Cardiac muscle cell (in vitro differentiated cells and primary cell): ENCODE results near the gene EPHB2. TPM values are rescaled to one million over a fixed set of nuclear protein-coding genes. Genes with fewer than 3 reads are reported as not detected.

Source experiments
- DNase-seq, 2 donors: peaks; one replicate each; pipeline versions ENCODE4 v3.0.0 to v3.0.0-alpha.2; 2010 to 2017; ENCODE audit warnings: low read depth in 1 of 2, low spot score in 1 of 2
- H3K27ac ChIP-seq: fragments of 200-600 bp; sonication (generic); 2 replicates; pipeline ENCODE4 v1.5.1; 2016
- H3K27me3 ChIP-seq: fragments of 200-600 bp; sonication (generic); 2 replicates; pipeline ENCODE4 v1.6.0; 2016; ENCODE audit warnings: control low read depth
- H3K36me3 ChIP-seq: fragments of 200-600 bp; sonication (generic); 2 replicates; pipeline ENCODE4 v1.5.1; 2016; ENCODE audit warnings: control low read depth
- H3K4me1 ChIP-seq: fragments of 200-600 bp; sonication (generic); 2 replicates; pipeline ENCODE4 v1.8.1; 2017; ENCODE audit warnings: low read depth, mild to moderate bottlenecking, mixed run types
- H3K4me3 ChIP-seq: fragments of 200-600 bp; sonication (generic); 2 replicates; pipeline ENCODE4 v1.5.1; 2016; ENCODE audit warnings: mild to moderate bottlenecking
- H3K9me3 ChIP-seq: fragments of 200-600 bp; sonication (generic); 2 replicates; pipeline ENCODE4 v1.5.1; 2017; ENCODE audit warnings: low read depth, mild to moderate bottlenecking, control low read depth
- CTCF ChIP-seq: IDR thresholded peaks from 2 replicates; pipeline ENCODE4 v1.5.1; 2012; ENCODE audit warnings: low read depth, mild to moderate bottlenecking, low read length
- polyA plus RNA-seq: library from polyadenylated mRNA; unstranded; fragments of >200 nt; fragmentation: Nextera tagmentation; extraction: Ambion mirVana; gene quantifications from 2 replicates; pipeline ENCODE4 v1.2.1, GENCODE V29; 2016
- total RNA-seq: library from RNA; depleted of rRNA; stranded (reverse); fragments of >200 nt; gene quantifications from 2 replicates; pipeline ENCODE4 v1.2.3, GENCODE V29; 2016

The EPHB2 gene
- total and polyA plus RNA-seq, 2 experiments from 2014 or later: 38.8 to 96.3 TPM

DNA sequence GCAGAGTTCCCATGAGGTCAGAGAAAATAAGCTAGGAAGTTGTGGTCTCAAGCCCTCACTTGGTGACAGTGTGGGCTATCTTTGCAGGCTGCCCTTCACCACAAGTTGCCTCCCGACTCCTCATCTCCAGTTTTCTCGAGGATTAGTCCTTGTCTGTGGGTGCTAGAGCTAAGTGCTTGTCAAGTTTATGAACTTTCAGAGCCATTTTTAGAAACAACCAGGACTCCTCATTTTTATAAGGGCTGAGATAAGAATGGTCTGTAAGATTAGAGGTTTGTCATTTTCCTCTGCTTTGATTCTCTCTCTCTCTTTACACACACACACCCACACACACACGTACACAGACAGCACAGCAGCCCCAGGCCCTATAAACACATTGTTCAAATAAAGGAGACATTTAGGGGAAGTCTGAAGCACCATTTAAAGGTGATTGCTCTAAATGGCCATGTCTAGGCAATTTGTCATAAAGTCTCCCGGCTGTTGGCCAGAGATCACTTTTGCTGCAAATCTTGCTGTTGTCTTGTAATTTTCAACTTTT is 134.8 kb downstream of the EPHB2 start:
- Histone ChIP-seq H3K27me3 (no peaks in the 10 kb centered on the region), H3K27ac (peak overlapping the region; percentile 89), H3K4me1 (peaks cover 55% of the 10 kb centered on the region), H3K9me3 (no peaks in the 10 kb centered on the region), H3K4me3 (no peak overlapping the region), H3K36me3 (no peaks in the 10 kb centered on the region)
- no peak for DNase-seq
- TF ChIP-seq CTCF: no peak

DNA sequence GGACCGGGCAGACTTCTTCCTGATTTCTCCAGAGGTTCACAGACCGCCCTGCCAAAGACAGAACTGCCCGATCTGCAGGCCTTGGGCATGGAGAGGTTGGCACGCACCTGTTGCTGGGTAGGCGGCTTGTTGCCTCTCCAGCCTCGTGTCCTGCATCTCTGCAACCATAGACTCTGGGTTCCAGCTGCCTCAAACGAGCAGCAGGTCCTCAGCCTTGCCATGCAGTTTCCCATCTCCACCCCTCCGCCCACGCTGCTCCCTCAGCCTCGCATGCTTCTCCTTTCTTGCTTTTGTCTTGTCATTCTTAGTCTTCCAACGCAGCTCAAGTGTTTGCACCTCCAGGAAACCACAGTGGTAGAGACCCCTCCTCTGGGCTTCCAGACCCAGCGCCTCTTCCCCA is 135.8 kb downstream of the EPHB2 start:
- TF ChIP-seq CTCF: no peak
- H3K36me3 ChIP-seq: no peaks in the 10 kb centered on the region
- no peaks in the 10 kb centered on the region for H3K27me3 ChIP-seq
- H3K4me3 ChIP-seq: no peak overlapping the region
- H3K27ac ChIP-seq: no peak overlapping the region
- DNase-seq: no peak
- no peaks in the 10 kb centered on the region for H3K9me3 ChIP-seq
- peaks cover 49% of the 10 kb centered on the region for H3K4me1 ChIP-seq

GRCh38 chr1:22847249-22847648 is 136.6 kb downstream of the EPHB2 start:
- H3K36me3 ChIP-seq: no peaks in the 10 kb centered on the region
- H3K4me1 ChIP-seq: peaks cover 45% of the 10 kb centered on the region
- TF ChIP-seq CTCF: no peak
- no peak overlapping the region for H3K4me3 ChIP-seq
- no peak for DNase-seq
- H3K27me3 ChIP-seq: no peaks in the 10 kb centered on the region
- peak overlapping the region; percentile 63 for H3K27ac ChIP-seq
- H3K9me3 ChIP-seq: no peaks in the 10 kb centered on the region

DNA sequence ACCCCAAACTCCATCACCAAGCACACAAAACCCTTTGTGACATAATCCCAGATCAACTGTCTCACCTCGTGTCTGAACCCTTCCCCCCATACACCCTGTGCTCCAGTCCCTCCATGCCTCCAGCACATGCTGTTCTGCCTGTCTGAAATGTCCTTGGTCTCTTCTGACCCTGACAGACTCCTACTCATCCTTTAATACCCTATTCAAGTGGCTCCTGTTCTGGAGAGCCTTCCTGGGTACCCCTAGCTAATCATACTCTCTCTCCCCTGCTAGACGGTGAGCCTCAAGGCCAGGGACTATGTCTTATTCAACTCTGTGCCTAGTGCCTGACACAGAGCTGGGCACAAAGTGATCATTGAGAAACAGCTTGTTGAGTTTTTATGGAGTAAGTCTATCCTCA is 137.1 kb downstream of the EPHB2 start:
- peaks cover 47% of the 10 kb centered on the region for H3K4me1 ChIP-seq
- no peak for TF ChIP-seq CTCF
- no peaks in the 10 kb centered on the region for H3K9me3 ChIP-seq
- H3K27ac ChIP-seq: peak overlapping the region; percentile 63
- no peak overlapping the region for H3K4me3 ChIP-seq
- H3K27me3 ChIP-seq: no peaks in the 10 kb centered on the region
- H3K36me3 ChIP-seq: no peaks in the 10 kb centered on the region
- no peak for DNase-seq

DNA sequence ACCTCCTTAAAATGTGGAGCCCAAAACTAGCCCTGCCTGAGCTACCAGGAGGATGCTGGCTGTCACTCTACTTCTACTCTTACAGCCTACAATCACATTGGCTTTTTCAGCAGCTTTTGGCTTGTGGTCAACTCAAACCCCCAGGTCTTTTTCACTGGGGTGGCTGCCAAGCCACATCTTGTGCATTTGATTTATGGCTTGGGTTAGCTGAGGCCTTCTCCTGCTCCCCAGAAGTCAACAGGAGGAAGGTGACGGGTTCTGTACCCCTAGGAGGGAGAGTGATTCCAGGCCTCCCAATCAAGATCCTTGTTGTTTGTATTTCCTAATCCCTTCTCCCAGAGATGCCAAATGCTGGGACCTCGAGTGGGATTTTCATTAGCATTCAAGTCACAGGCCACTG is 137.8 kb downstream of the EPHB2 start:
- H3K4me1 ChIP-seq: peaks cover 47% of the 10 kb centered on the region
- H3K36me3 ChIP-seq: no peaks in the 10 kb centered on the region
- peak overlapping the region; percentile 63 for H3K27ac ChIP-seq
- no peak for TF ChIP-seq CTCF
- no peaks in the 10 kb centered on the region for H3K27me3 ChIP-seq
- DNase-seq: no peak
- no peaks in the 10 kb centered on the region for H3K9me3 ChIP-seq
- H3K4me3 ChIP-seq: no peak overlapping the region

DNA sequence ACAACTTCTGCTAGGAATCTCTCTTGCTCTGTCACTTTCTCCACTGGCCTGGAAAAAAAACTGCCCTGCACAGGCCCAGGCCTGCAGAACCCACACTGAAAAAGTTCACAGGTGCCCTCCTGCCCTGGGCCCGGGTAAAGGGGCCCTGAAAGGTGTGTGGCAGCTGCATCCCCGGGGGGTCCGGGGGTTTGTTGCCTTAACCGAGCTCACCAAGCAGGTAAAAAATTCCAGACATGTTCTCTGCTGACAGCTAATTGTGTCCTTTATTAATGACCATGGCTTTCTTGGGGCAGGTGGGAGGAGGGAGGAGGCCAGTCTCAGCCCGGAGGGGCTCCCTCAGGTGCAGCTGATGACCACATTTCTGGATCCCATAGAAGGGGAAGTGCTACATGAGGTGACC is 139.1 kb downstream of the EPHB2 start:
- TF ChIP-seq CTCF: no peak
- H3K36me3 ChIP-seq: no peaks in the 10 kb centered on the region
- no peak overlapping the region for H3K4me3 ChIP-seq
- no peak for DNase-seq
- no peaks in the 10 kb centered on the region for H3K9me3 ChIP-seq
- peak overlapping the region; percentile 12 for H3K27ac ChIP-seq
- H3K4me1 ChIP-seq: peaks cover 45% of the 10 kb centered on the region
- no peaks in the 10 kb centered on the region for H3K27me3 ChIP-seq
